Activated T-helper 2 cell treated with anti-CD3 and anti-CD28 coated beads, Interferon-gamma antibody, Interleukin-2, Interleukin-4, amounts not matched to agents 10 μg/mL and 5 μg/mL and 100 μg/mL, durations not matched to agents 14 hours and 24 hours and 36 hours (primary cell): ENCODE results near the gene SCNN1B. TPM values are rescaled to one million over a fixed set of nuclear protein-coding genes. Genes with fewer than 3 reads are reported as not detected.
"Not testable (repeated sequence)": the region's sequence is repeated elsewhere in the genome, so short reads cannot be mapped to it uniquely, and the experiment has no call there.

ENCODE experiments used
- DNase-seq: peaks from one replicate; pipeline ENCODE4 v3.0.0; 2021; ENCODE audit warnings: low spot score
- H3K27ac Mint-ChIP-seq: one replicate; pipeline ENCODE4 v1.8.0; 2021; ENCODE audit warnings: mixed read lengths
- H3K27me3 Mint-ChIP-seq: one replicate; pipeline ENCODE4 v1.8.0; 2021; ENCODE audit warnings: low read depth, mixed read lengths
- H3K36me3 Mint-ChIP-seq: one replicate; pipeline ENCODE4 v1.8.0; 2021; ENCODE audit warnings: low read depth, mixed read lengths
- H3K4me1 Mint-ChIP-seq: one replicate; pipeline ENCODE4 v1.8.0; 2021; ENCODE audit warnings: low read depth, mixed read lengths
- H3K4me3 Mint-ChIP-seq: one replicate; pipeline ENCODE4 v1.8.0; 2021; ENCODE audit warnings: low read depth, mild to moderate bottlenecking, moderate library complexity, mixed read lengths
- H3K9me3 Mint-ChIP-seq: one replicate; pipeline ENCODE4 v1.8.0; 2021; ENCODE audit warnings: mixed read lengths
- intact Hi-C: fragments of 100-400 bp; cut with micrococcal nuclease; formaldehyde crosslinking; loops from one replicate; pipeline ENCODE4 v1.15.1; 2023
- total RNA-seq: library from RNA; stranded (reverse); gene quantifications from 2 replicates; pipeline ENCODE4 v1.2.3, GENCODE V29; 2022

Gene SCNN1B
- total RNA-seq, 1 donor from 2014 or later = not detected

DNA sequence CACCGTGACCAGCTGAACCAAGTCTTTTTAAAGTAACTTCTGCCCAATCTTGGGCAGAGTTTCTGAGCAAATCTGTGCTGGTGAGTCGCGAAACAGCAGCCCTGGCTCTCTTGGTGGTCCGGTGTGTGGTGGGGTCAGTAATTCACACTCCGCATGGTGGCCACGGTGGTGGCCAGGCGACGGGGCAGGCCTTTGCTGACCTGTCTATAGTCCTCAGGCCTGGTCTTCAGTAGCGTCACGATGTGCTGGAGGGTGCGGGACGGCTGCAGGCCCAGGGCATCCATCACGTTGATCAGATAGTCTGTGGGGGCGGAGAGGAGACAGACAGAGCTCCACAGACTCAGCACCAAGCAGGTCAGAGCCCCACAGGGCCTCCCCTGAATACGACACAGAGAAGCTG lies 86.7 kb downstream of the SCNN1B start:
- peaks cover 9% of the 10 kb centered on the region for H3K36me3 Mint-ChIP-seq
- DNase-seq = no peak

DNA sequence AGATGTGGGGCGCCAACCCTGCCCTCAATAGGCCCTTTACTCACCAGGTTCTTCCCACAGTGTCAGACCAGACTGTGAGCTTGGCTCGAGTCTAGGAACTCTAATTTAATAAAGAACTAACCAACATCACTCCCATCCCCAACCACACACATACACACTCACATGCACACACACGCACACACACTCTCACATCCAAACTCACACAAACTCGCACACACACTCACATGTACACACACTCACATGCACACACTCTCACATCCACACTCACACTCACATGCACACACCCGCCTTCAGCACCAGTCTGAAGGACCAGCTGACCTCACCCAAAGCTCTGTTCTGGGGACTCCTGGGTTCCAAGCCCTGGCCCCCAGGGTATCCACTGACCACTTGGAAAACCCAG lies 87.1 kb downstream of the SCNN1B start:
- Mint-ChIP-seq H3K27ac (no peak overlapping the region), H3K9me3 (no peaks in the 10 kb centered on the region), H3K36me3 (peaks cover 11% of the 10 kb centered on the region), H3K27me3 (no peaks in the 10 kb centered on the region), H3K4me1 (no peaks in the 10 kb centered on the region), H3K4me3 (no peak overlapping the region)
- DNase-seq = no peak
- intact Hi-C loops = no loop called here

More for the DNA sequence above, 86.7 kb downstream of the SCNN1B start:
- no peaks in the 10 kb centered on the region for H3K9me3 Mint-ChIP-seq
- H3K4me3 Mint-ChIP-seq = no peak overlapping the region
- intact Hi-C loops = no loop called here
- no peaks in the 10 kb centered on the region for H3K27me3 Mint-ChIP-seq
- H3K4me1 Mint-ChIP-seq = no peaks in the 10 kb centered on the region
- no peak overlapping the region for H3K27ac Mint-ChIP-seq

DNA sequence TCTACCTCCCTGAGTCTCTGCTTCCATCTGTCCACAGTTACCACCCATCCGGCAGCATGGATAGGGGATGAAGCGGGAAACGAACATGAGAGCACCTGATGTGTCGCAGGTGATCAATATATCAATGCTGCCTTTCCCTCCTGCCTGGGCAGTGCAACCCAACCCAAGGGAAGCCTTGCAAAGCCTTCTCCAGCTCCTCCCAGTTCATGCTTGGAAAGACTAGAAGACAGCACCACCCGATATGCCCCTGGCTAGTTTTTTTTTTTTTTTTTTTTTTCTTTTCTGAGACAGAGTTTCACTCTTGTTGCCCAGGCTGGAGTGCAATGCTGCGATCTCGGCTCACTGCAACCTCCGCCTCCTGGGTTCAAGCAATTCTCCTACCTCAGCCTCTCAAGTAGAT lies 87.8 kb downstream of the SCNN1B start:
- H3K4me1 Mint-ChIP-seq, H3K27me3 Mint-ChIP-seq, H3K9me3 Mint-ChIP-seq, intact Hi-C loops, H3K27ac Mint-ChIP-seq, H3K4me3 Mint-ChIP-seq, DNase-seq: not testable (repeated sequence)
- H3K36me3 Mint-ChIP-seq = peaks cover 14% of the 10 kb centered on the region

DNA sequence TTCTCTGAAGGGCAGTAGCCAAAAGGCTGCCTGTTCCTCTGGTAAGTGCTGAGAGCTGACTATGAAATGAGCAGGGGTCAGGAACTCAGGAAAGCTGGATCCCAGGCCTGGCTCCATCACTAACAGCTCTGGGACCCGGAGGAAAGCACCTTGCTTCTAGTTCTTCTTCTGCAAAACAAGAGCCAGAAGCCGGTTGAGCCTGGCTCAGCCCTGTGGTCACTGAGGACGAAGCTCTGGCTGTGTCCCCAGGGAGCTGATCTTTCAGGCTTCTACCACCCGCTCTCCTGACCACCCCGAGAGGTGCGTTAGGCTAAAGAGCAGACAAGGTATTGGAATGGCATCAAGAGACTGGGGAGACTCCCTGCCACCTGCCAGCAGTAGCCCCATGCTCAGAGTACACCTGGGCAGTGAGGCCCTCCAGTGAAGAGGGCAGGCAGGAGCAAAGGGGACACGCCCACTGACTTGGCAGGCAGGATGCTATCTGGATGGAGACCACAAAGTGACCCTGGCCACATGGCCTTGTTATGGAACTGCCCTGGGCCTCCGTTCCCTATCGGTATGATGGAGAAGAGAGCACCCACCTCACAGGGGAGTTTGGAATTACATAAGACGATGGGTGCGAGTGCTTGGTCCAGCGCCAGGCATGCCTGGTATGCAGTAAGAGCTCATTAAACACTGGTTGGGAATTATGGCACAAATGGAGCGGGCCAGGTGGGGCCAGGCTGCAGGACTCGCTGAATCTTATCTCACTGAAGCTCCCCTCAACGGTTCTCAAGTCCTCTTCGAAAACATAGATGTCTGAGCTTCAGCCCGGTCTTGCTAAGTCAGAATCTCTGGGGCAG lies 89.5 kb downstream of the SCNN1B start:
- H3K4me1 Mint-ChIP-seq = no peaks in the 10 kb centered on the region
- no peak overlapping the region for H3K4me3 Mint-ChIP-seq
- H3K9me3 Mint-ChIP-seq = no peaks in the 10 kb centered on the region
- intact Hi-C loops = no loop called here
- no peaks in the 10 kb centered on the region for H3K27me3 Mint-ChIP-seq
- no peak for DNase-seq
- no peak overlapping the region for H3K27ac Mint-ChIP-seq
- H3K36me3 Mint-ChIP-seq = peaks cover 14% of the 10 kb centered on the region

DNA sequence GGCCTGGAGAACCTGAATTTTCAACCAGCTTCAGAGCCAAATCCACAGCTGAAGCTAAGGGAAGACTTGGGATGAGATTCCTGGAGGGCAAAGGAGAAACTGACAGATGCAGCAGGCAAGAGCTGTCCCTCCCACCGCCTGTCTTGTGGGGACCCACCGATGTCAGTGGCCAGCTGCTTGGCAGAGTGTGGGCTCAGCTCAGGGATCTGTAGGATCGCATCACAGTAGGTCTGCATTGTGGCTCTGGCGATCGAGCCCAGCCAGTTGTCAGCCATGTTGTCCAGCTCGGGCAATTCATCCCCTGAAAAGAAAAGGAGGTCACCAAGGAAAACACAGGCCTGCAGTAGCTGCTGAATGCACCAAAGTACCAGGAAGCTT lies 90.1 kb downstream of the SCNN1B start:
- DNase-seq = no peak
- no peak overlapping the region for H3K4me3 Mint-ChIP-seq
- no peak overlapping the region for H3K27ac Mint-ChIP-seq
- intact Hi-C loops = no loop called here
- H3K36me3 Mint-ChIP-seq = peaks cover 16% of the 10 kb centered on the region
- no peaks in the 10 kb centered on the region for H3K27me3 Mint-ChIP-seq
- H3K4me1 Mint-ChIP-seq = no peaks in the 10 kb centered on the region
- H3K9me3 Mint-ChIP-seq = no peaks in the 10 kb centered on the region

DNA sequence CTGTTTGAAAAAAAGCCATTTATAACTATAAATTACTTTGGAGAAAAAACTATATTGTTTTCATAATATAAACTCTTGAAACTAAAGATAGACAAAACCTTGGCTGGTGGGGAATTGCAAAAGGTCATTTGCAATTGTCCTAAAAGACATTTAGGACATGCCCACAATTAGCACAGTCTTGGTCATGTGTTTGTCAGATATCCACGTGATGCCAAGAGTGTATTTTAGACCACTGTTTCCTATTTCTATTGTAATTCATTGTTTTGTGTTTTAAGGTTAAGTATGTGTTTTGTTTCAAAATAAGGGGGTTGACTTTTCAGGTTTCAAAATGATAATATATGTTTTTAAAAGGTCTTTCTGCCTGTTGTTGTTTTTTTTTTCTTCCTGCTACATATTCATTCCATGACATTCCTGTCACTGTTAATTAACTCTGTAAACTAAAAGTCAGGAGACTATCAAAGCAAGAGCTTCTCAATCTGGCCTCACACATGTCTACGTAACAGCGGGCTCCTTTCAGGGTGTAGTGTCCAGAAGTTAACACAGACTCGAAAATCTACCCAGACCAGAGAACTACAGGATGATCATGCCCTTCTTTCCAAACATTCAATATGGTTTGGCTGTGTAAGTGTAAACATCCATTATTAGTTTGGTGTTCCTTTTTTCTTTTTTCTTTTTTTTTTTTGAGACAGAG lies 92.2 kb downstream of the SCNN1B start:
- DNase-seq = no peak
- no peaks in the 10 kb centered on the region for H3K9me3 Mint-ChIP-seq
- no peak overlapping the region for H3K4me3 Mint-ChIP-seq
- H3K36me3 Mint-ChIP-seq = peaks cover 24% of the 10 kb centered on the region
- no peaks in the 10 kb centered on the region for H3K4me1 Mint-ChIP-seq
- intact Hi-C loops = no loop called here
- no peak overlapping the region for H3K27ac Mint-ChIP-seq
- H3K27me3 Mint-ChIP-seq = no peaks in the 10 kb centered on the region

DNA sequence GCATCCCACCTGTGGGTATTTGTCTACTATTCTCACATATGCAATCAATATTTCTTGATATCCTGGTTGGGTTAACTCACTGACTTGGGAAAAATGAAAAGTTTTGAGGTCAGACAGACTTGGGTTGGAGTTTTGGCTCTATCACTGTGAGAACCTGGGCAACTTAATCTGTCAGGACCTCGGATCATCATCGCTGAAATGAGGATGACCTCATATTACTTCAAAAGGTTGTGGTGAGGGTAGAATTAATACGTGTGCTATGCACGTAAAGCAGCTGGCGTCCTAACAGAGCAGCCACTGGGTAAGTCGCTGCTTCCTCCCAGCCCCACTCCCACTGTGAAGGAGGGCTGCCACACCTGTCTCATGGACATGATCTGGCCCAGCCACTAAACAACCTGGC lies 93.6 kb downstream of the SCNN1B start:
- no peaks in the 10 kb centered on the region for H3K9me3 Mint-ChIP-seq
- H3K4me3 Mint-ChIP-seq = no peak overlapping the region
- H3K27ac Mint-ChIP-seq = no peak overlapping the region
- intact Hi-C loops = no loop called here
- H3K4me1 Mint-ChIP-seq = no peaks in the 10 kb centered on the region
- no peaks in the 10 kb centered on the region for H3K27me3 Mint-ChIP-seq
- peaks cover 34% of the 10 kb centered on the region for H3K36me3 Mint-ChIP-seq
- no peak for DNase-seq

DNA sequence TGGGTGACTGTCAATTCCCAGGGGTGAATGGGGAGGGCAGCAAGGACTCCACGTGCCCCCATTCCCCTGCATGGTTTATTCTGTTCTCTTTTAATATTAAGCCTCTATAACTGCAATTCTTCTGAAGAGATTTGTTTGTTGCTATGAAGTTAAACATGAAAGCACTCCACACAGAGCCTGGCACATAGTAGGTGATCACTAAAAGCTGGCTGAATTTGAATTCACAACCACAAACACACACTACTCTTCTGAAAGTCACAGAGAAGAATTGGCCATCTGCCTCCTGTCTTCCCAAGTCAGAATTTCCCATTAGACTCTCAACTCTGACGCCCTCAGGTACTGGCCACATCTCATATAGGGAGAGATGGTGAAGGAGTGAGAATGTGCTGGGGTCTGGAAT lies 95.4 kb downstream of the SCNN1B start:
- intact Hi-C loops = no loop called here
- Mint-ChIP-seq H3K4me1 (no peaks in the 10 kb centered on the region), H3K36me3 (peaks cover 28% of the 10 kb centered on the region), H3K27ac (no peak overlapping the region), H3K9me3 (no peaks in the 10 kb centered on the region), H3K27me3 (no peaks in the 10 kb centered on the region), H3K4me3 (no peak overlapping the region)
- DNase-seq = no peak

DNA sequence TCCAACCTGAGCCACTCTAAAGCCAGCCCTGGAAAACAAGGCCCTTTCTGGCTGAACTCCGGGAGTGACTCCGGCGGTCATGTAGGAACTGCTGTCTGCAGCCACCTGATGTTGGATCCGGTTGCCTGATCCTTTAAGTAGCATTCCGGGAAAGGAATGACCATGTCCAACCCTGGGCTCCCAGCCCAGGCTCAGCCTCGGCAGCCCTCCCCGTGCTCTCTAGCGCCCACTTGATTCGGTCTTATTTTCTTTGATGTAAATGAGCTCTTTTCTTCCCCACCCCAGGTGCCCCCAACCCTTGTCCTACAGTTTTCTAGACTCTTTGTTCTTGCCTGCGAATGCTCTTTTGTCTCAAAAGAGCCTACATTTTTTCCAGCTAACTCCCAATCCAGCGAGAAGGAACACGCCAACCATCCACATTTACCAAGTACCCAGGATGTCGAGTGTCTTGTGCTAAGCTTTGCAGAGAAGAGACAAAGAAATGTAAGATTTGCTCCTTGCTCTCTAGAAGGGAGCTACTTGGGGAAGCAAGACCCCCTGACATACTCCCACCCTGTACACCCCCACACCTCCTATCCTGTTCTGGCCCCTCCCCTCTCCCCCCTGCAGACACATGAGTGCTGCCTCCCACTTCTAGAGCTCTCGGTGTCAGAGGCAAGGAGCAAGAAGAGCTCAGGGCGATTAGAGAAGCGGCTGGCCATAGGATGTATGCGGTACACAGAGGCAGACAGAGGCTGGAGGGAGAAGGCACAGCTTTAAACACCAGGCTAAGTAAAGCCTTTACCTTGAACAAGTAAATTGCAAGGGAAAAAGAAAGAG lies 97.1 kb downstream of the SCNN1B start:
- H3K9me3 Mint-ChIP-seq = no peaks in the 10 kb centered on the region
- no peak for DNase-seq
- H3K4me3 Mint-ChIP-seq = no peak overlapping the region
- intact Hi-C loops = no loop called here
- H3K36me3 Mint-ChIP-seq = peaks cover 41% of the 10 kb centered on the region
- no peaks in the 10 kb centered on the region for H3K4me1 Mint-ChIP-seq
- H3K27me3 Mint-ChIP-seq = no peaks in the 10 kb centered on the region
- no peak overlapping the region for H3K27ac Mint-ChIP-seq

DNA sequence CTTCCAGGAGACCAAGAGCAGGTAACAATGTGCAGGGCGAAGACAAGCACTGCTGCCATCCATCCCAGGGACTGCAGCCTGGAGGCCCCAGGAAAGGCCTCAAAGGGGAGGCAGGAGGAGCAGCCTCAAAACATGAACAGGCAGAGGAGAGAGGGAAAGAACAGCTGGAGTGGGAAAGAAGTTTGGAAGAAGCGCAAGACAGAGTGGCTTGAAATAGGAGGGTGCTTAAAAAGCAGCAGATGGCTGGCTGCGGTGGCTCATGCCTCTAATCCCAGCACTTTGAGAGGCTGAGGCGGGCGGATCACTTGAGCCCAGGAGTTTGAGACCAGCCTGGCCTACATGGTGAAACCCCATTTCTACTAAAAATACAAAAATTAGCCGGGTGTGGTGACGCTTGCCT lies 98.3 kb downstream of the SCNN1B start:
- H3K9me3 Mint-ChIP-seq, DNase-seq, intact Hi-C loops, H3K27ac Mint-ChIP-seq, H3K4me3 Mint-ChIP-seq, H3K27me3 Mint-ChIP-seq, H3K4me1 Mint-ChIP-seq: not testable (repeated sequence)
- peaks cover 39% of the 10 kb centered on the region for H3K36me3 Mint-ChIP-seq

DNA sequence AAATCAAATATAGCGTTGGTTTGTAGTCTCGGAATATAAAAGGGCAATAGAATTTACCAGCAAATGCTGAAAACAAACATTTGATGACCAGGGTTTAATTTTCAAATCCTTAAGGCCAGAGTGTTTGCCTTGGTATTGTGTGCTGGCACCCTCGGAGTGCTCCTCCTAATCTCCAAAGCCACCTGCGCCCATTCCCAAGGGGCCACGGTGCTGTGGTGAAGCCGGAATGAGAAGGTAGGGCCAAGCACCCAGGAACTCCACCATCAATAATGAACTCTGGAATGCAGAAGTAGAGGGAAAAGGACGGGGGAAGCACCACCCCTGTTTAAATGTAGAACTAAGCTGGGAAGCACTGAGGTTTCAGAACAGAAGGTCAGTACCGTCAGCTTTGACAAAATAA lies 99.0 kb downstream of the SCNN1B start:
- no peaks in the 10 kb centered on the region for H3K4me1 Mint-ChIP-seq
- no peak overlapping the region for H3K27ac Mint-ChIP-seq
- no peak for DNase-seq
- peaks cover 39% of the 10 kb centered on the region for H3K36me3 Mint-ChIP-seq
- no peaks in the 10 kb centered on the region for H3K27me3 Mint-ChIP-seq
- H3K9me3 Mint-ChIP-seq = no peaks in the 10 kb centered on the region
- intact Hi-C loops = no loop called here
- H3K4me3 Mint-ChIP-seq = no peak overlapping the region

DNA sequence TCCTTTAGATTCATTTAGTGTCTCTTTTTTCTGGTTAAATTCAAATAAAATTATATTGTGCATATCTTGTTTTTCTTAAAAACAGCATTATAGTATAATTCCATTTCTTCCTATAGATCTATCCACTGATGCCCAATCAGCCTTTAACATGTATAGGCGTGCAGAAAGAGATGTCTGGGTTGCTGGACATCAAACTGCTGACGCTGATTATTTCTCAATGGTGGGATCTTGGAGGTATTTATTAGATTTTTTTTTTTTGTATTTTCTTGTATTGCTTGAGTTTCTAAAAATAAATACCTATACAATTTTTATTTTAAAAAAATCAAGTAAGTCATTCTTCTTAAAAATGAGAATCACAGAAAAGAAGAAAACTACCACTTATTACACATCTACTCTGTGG lies 100.0 kb downstream of the SCNN1B start:
- intact Hi-C loops = no loop called here
- no peak for DNase-seq
- Mint-ChIP-seq H3K9me3 (no peaks in the 10 kb centered on the region), H3K4me1 (no peaks in the 10 kb centered on the region), H3K4me3 (no peak overlapping the region), H3K27ac (no peak overlapping the region), H3K36me3 (peaks cover 38% of the 10 kb centered on the region), H3K27me3 (no peaks in the 10 kb centered on the region)

DNA sequence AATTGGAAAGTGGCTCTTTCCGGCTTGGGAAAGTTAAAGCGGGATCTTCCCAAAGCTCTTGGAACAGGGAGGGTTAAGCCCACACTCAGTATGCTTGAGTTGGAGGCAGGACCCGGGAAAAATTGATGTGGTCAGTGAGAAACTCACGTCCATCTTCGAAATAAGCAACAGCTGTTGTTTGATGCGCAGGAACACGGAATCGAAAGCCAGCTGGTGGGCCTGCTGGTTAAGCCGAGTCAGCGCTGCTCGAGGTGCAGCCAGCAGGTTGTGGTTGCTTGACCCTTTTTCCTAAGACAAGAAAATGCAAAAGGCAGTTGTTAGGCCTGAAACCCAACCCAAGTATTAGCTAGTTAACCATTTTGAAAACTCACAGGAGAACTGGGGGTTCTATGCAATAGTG lies 101.4 kb downstream of the SCNN1B start:
- Mint-ChIP-seq H3K9me3 (no peaks in the 10 kb centered on the region), H3K4me1 (no peaks in the 10 kb centered on the region), H3K4me3 (no peak overlapping the region), H3K36me3 (peaks cover 34% of the 10 kb centered on the region), H3K27ac (no peak overlapping the region), H3K27me3 (no peaks in the 10 kb centered on the region)
- DNase-seq = no peak
- intact Hi-C loops = no loop called here
